Measurements from ENCODE around the gene ANKS1A. TPM values are rescaled to one million over a fixed set of nuclear protein-coding genes. Genes with fewer than 3 reads are reported as not detected.

ANKS1A gene
- total and polyA plus RNA-seq, 2 experiments from 2014 or later, result 12.1 to 31.9 TPM

DNA sequence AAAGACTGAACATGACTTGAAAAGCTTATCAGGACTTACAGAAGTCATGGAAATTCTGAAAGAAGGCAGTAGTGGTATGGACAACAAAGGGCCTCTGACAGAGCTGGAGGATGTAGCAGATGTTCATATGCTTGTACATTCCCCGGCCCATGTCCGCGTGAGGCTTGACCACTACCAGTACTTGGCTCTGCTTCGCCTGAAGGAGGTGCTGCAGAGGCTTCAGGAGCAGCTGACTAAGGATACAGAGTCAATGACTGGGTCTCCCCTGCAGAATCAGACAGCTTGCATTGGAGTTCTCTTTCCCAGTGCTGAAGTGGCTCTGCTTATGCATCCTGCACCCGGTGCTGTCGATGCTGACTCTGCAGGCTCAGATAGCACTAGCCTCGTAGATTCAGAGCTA is 30.4 kb upstream of the ANKS1A start:
- Mint-ChIP-seq H3K4me3 (no peak overlapping the region), H3K27ac (no peak overlapping the region), H3K27me3 (ENCODE audit: insufficient read depth, low read depth, poor library complexity) (no peaks in the 10 kb centered on the region), H3K4me1 (no peaks in the 10 kb centered on the region), H3K36me3 (ENCODE audit: low read depth) (peaks cover 56% of the 10 kb centered on the region), H3K9me3 (no peaks in the 10 kb centered on the region)
- Histone ChIP-seq H3K4me2 (no peak overlapping the region), H3K9me2 (ENCODE audit: insufficient read depth) (no peaks in the 10 kb centered on the region), H2AFZ (no peak overlapping the region), H3K27ac (ENCODE audit: low read depth) (no peak overlapping the region), H3K4me3 (no peak overlapping the region), H3K36me3 (ENCODE audit: insufficient read depth) (peaks cover 20% of the 10 kb centered on the region), H3K4me1 (ENCODE audit: insufficient read depth) (no peaks in the 10 kb centered on the region), H4K20me1 (replicated peaks; ENCODE audit: insufficient read depth) (peaks cover 6% of the 10 kb centered on the region), H3K79me2 (replicated peaks; ENCODE audit: insufficient read depth) (no peaks in the 10 kb centered on the region), H3K27me3 (ENCODE audit: insufficient read depth) (no peaks in the 10 kb centered on the region), H3F3A (replicated peaks; ENCODE audit: low read depth) (no peaks in the 10 kb centered on the region)
- TF ChIP-seq, protein P1, sequence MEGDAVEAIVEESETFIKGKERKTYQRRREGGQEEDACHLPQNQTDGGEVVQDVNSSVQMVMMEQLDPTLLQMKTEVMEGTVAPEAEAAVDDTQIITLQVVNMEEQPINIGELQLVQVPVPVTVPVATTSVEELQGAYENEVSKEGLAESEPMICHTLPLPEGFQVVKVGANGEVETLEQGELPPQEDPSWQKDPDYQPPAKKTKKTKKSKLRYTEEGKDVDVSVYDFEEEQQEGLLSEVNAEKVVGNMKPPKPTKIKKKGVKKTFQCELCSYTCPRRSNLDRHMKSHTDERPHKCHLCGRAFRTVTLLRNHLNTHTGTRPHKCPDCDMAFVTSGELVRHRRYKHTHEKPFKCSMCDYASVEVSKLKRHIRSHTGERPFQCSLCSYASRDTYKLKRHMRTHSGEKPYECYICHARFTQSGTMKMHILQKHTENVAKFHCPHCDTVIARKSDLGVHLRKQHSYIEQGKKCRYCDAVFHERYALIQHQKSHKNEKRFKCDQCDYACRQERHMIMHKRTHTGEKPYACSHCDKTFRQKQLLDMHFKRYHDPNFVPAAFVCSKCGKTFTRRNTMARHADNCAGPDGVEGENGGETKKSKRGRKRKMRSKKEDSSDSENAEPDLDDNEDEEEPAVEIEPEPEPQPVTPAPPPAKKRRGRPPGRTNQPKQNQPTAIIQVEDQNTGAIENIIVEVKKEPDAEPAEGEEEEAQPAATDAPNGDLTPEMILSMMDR (conservative IDR thresholded peaks at IDR 0.05; ENCODE audit: low read depth in 2 of 2), result peak; percentile 30 to 59; a peak in 3 of 4 replicates
- TF ChIP-seq NANOG (IDR thresholded peaks at IDR 0.05; ENCODE audit: borderline replicate concordance), result no peak
- ATAC-seq (peak; percentile 71), DNase-seq (ENCODE audit: low spot score) (peak; percentile 32)

DNA sequence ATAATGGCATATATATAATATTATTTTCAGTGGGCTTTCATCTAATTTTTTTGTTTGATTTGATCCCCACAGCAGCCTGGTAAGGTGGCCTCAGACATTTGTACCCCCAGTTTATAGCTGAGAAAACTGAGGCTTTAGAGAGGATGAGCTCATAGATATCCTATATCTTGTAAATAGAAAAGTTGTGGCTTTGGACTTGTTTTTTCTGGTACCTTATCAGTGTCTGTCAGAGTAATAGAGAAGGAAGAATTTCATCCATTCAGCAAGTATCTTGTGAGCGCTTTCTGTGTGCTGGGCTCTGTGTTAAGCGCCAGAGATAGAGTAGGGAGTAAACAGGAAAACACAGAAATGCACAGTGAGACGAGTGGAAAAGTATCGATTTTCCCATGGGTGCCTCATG is 29.1 kb upstream of the ANKS1A start:
- Mint-ChIP-seq H3K27me3 (ENCODE audit: insufficient read depth, low read depth, poor library complexity) (no peaks in the 10 kb centered on the region), H3K4me3 (no peak overlapping the region), H3K9me3 (no peaks in the 10 kb centered on the region), H3K27ac (no peak overlapping the region), H3K36me3 (ENCODE audit: low read depth) (peaks cover 63% of the 10 kb centered on the region), H3K4me1 (no peaks in the 10 kb centered on the region)
- no peak for ATAC-seq
- Histone ChIP-seq H4K20me1 (replicated peaks; ENCODE audit: insufficient read depth) (peaks cover 8% of the 10 kb centered on the region), H2AFZ (no peak overlapping the region), H3K4me1 (ENCODE audit: insufficient read depth) (no peaks in the 10 kb centered on the region), H3K79me2 (replicated peaks; ENCODE audit: insufficient read depth) (no peaks in the 10 kb centered on the region), H3K4me3 (no peak overlapping the region), H3K27ac (ENCODE audit: low read depth) (no peak overlapping the region), H3K36me3 (ENCODE audit: insufficient read depth) (peaks cover 27% of the 10 kb centered on the region), H3K9me2 (ENCODE audit: insufficient read depth) (no peaks in the 10 kb centered on the region), H3K4me2 (no peak overlapping the region), H3F3A (replicated peaks; ENCODE audit: low read depth) (no peaks in the 10 kb centered on the region), H3K27me3 (ENCODE audit: insufficient read depth) (no peaks in the 10 kb centered on the region)
- no peak for DNase-seq (ENCODE audit: low spot score)
- no peak for TF ChIP-seq ZNF331 (CRISPR knock-in tag; IDR thresholded peaks at IDR 0.05; ENCODE audit: low read depth)
- TF ChIP-seq CREB1 (CRISPR knock-in tag; IDR thresholded peaks at IDR 0.05; ENCODE audit: low read depth), result no peak
- TF ChIP-seq JUNB (IDR thresholded peaks at IDR 0.05; ENCODE audit: unreplicated experiment), result no peak
- TF ChIP-seq, protein P2, sequence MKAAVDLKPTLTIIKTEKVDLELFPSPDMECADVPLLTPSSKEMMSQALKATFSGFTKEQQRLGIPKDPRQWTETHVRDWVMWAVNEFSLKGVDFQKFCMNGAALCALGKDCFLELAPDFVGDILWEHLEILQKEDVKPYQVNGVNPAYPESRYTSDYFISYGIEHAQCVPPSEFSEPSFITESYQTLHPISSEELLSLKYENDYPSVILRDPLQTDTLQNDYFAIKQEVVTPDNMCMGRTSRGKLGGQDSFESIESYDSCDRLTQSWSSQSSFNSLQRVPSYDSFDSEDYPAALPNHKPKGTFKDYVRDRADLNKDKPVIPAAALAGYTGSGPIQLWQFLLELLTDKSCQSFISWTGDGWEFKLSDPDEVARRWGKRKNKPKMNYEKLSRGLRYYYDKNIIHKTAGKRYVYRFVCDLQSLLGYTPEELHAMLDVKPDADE (IDR thresholded peaks at IDR 0.05), result no peak
- no peak for TF ChIP-seq EZH2phosphoT487 (IDR thresholded peaks at IDR 0.05; ENCODE audit: unreplicated experiment)

- H3K9me3 Mint-ChIP-seq, result no peaks in the 10 kb centered on the region
- no peaks in the 10 kb centered on the region for H3K27me3 ChIP-seq (ENCODE audit: insufficient read depth)
- H3K36me3 ChIP-seq (ENCODE audit: insufficient read depth), result peaks cover 25% of the 10 kb centered on the region
- no peak overlapping the region for H2AFZ ChIP-seq
- no peak overlapping the region for H3K27ac Mint-ChIP-seq
- DNase-seq (ENCODE audit: low spot score) (no peak), ATAC-seq (no peak)
- no peaks in the 10 kb centered on the region for H3K4me1 Mint-ChIP-seq
- H3K4me2 ChIP-seq, result no peak overlapping the region
- peaks cover 8% of the 10 kb centered on the region for H4K20me1 ChIP-seq (replicated peaks; ENCODE audit: insufficient read depth)
- no peaks in the 10 kb centered on the region for H3K4me1 ChIP-seq (ENCODE audit: insufficient read depth)
- no peak overlapping the region for H3K4me3 ChIP-seq
- H3K27me3 Mint-ChIP-seq (ENCODE audit: insufficient read depth, low read depth, poor library complexity), result no peaks in the 10 kb centered on the region
- no peaks in the 10 kb centered on the region for H3K9me2 ChIP-seq (ENCODE audit: insufficient read depth)
- H3K4me3 Mint-ChIP-seq, result no peak overlapping the region
- no peak overlapping the region for H3K27ac ChIP-seq (ENCODE audit: low read depth)
- no peaks in the 10 kb centered on the region for H3K79me2 ChIP-seq (replicated peaks; ENCODE audit: insufficient read depth)
- H3K36me3 Mint-ChIP-seq (ENCODE audit: low read depth), result peaks cover 59% of the 10 kb centered on the region
- no peaks in the 10 kb centered on the region for H3F3A ChIP-seq (replicated peaks; ENCODE audit: low read depth)
- TF ChIP-seq ZNF114 (CRISPR knock-in tag; IDR thresholded peaks at IDR 0.05) (no peak), ZNF331 (CRISPR knock-in tag; IDR thresholded peaks at IDR 0.05; ENCODE audit: low read depth) (no peak), CREB1 (CRISPR knock-in tag; IDR thresholded peaks at IDR 0.05; ENCODE audit: low read depth) (no peak), EZH2 (IDR thresholded peaks at IDR 0.05; ENCODE audit: low read depth, unreplicated experiment) (no peak), STAT1 (IDR thresholded peaks at IDR 0.05; ENCODE audit: unreplicated experiment) (no peak)
- TF ChIP-seq, protein P1 (conservative IDR thresholded peaks at IDR 0.05; ENCODE audit: low read depth in 2 of 2), result no peak
Measured at GRCh38 chr6:34860776-34861175, 28.3 kb upstream of the ANKS1A start.

Data from GM23338 (cell line).